Measurements from ENCODE around the gene ATRAID.

The ATRAID gene

GRCh38 chr2:27237341-27237945 lies 25.6 kb downstream of the ATRAID start:
- H3K36me3 ChIP-seq (replicated peaks; ENCODE audit: insufficient read depth, low read length): peaks cover 12% of the 10 kb centered on the region
- TF ChIP-seq EZH2phosphoT487 (IDR thresholded peaks at IDR 0.05; ENCODE audit: low read length) (no peak), CTCF (IDR thresholded peaks at IDR 0.05; ENCODE audit: low read length) (no peak), EZH2 (optimal IDR thresholded peaks at IDR 0.05; ENCODE audit: low read depth, low read length) (no peak)
- no peaks in the 10 kb centered on the region for H3K79me2 ChIP-seq (ENCODE audit: low read length)
- no peak overlapping the region for H3K4me2 ChIP-seq (ENCODE audit: low read depth, low read length)
- H4K20me1 ChIP-seq (ENCODE audit: insufficient read depth, low read length): no peaks in the 10 kb centered on the region
- no peaks in the 10 kb centered on the region for H3K4me1 ChIP-seq (ENCODE audit: low read length)
- H3K9me3 ChIP-seq (replicated peaks; ENCODE audit: insufficient read depth, low read length): no peaks in the 10 kb centered on the region
- H3K9ac ChIP-seq (ENCODE audit: low read length): no peak overlapping the region
- H3K27me3 ChIP-seq (replicated peaks; ENCODE audit: insufficient read depth, low read length): no peaks in the 10 kb centered on the region
- no peak for DNase-seq
- H3K27ac ChIP-seq (ENCODE audit: low read length): no peak overlapping the region
- no peaks in the 10 kb centered on the region for H3K9me2 ChIP-seq (replicated peaks; ENCODE audit: insufficient read depth, low read length)
- H3F3A ChIP-seq (ENCODE audit: insufficient read depth, low read length): no peaks in the 10 kb centered on the region
- H3K4me3 ChIP-seq (ENCODE audit: low read length): no peak overlapping the region
- H2AFZ ChIP-seq (ENCODE audit: low read length): no peak overlapping the region

- H3K27ac ChIP-seq (ENCODE audit: low read length): no peak overlapping the region
- H3K36me3 ChIP-seq (replicated peaks; ENCODE audit: insufficient read depth, low read length): peaks cover 5% of the 10 kb centered on the region; the same call in 1 of the 2 replicates
- no peak overlapping the region for H3K4me2 ChIP-seq (ENCODE audit: low read depth, low read length)
- TF ChIP-seq EZH2 (optimal IDR thresholded peaks at IDR 0.05; ENCODE audit: low read depth, low read length): no peak
- TF ChIP-seq CTCF (IDR thresholded peaks at IDR 0.05; ENCODE audit: low read length): no peak
- TF ChIP-seq EZH2phosphoT487 (IDR thresholded peaks at IDR 0.05; ENCODE audit: low read length): no peak
- H4K20me1 ChIP-seq (ENCODE audit: insufficient read depth, low read length): no peaks in the 10 kb centered on the region
- H3K4me1 ChIP-seq (ENCODE audit: low read length): no peaks in the 10 kb centered on the region
- H2AFZ ChIP-seq (ENCODE audit: low read length): no peak overlapping the region
- H3K9me3 ChIP-seq (replicated peaks; ENCODE audit: insufficient read depth, low read length): no peaks in the 10 kb centered on the region
- DNase-seq: no peak
- no peak overlapping the region for H3K4me3 ChIP-seq (ENCODE audit: low read length)
- no peak overlapping the region for H3K9ac ChIP-seq (ENCODE audit: low read length)
- no peaks in the 10 kb centered on the region for H3K9me2 ChIP-seq (replicated peaks; ENCODE audit: insufficient read depth, low read length)
- no peaks in the 10 kb centered on the region for H3F3A ChIP-seq (ENCODE audit: insufficient read depth, low read length)
- no peaks in the 10 kb centered on the region for H3K27me3 ChIP-seq (replicated peaks; ENCODE audit: insufficient read depth, low read length)
- no peaks in the 10 kb centered on the region for H3K79me2 ChIP-seq (ENCODE audit: low read length)
Observed at GRCh38 chr2:27238976-27239375, 27.1 kb downstream of the ATRAID start.

- no peak overlapping the region for H3K27ac ChIP-seq (ENCODE audit: low read length)
- H3F3A ChIP-seq (ENCODE audit: insufficient read depth, low read length): no peaks in the 10 kb centered on the region
- DNase-seq: no peak
- no peak overlapping the region for H3K4me3 ChIP-seq (ENCODE audit: low read length)
- H4K20me1 ChIP-seq (ENCODE audit: insufficient read depth, low read length): no peaks in the 10 kb centered on the region
- TF ChIP-seq EZH2phosphoT487 (IDR thresholded peaks at IDR 0.05; ENCODE audit: low read length) (no peak), EZH2 (optimal IDR thresholded peaks at IDR 0.05; ENCODE audit: low read depth, low read length) (no peak), CTCF (IDR thresholded peaks at IDR 0.05; ENCODE audit: low read length) (no peak)
- H2AFZ ChIP-seq (ENCODE audit: low read length): no peak overlapping the region
- H3K4me2 ChIP-seq (ENCODE audit: low read depth, low read length): no peak overlapping the region
- peaks cover 5% of the 10 kb centered on the region; the same call in 1 of the 2 replicates for H3K36me3 ChIP-seq (replicated peaks; ENCODE audit: insufficient read depth, low read length)
- no peaks in the 10 kb centered on the region for H3K4me1 ChIP-seq (ENCODE audit: low read length)
- H3K79me2 ChIP-seq (ENCODE audit: low read length): no peaks in the 10 kb centered on the region
- H3K9ac ChIP-seq (ENCODE audit: low read length): no peak overlapping the region
- no peaks in the 10 kb centered on the region for H3K9me2 ChIP-seq (replicated peaks; ENCODE audit: insufficient read depth, low read length)
- H3K27me3 ChIP-seq (replicated peaks; ENCODE audit: insufficient read depth, low read length): no peaks in the 10 kb centered on the region
- H3K9me3 ChIP-seq (replicated peaks; ENCODE audit: insufficient read depth, low read length): no peaks in the 10 kb centered on the region
Observed at GRCh38 chr2:27240406-27240805, 28.6 kb downstream of the ATRAID start.
